NCI-H82 (cell line): Measurements from ENCODE around the gene GRPEL2.
A peak's percentile ranks its signal among the peaks of the same experiment; 100 is the strongest.

Experiments
- DNase-seq: peaks from one replicate; lab custom pipeline; 2025; lab: John Stamatoyannopoulos, UW

The GRPEL2 gene

GRCh38 chr5:149319174-149319573 is 26.1 kb upstream of the GRPEL2 start:
- DNase-seq: no peak

GRCh38 chr5:149320791-149321330 is 24.4 kb upstream of the GRPEL2 start:
- peak; percentile 94 for DNase-seq

- no peak for DNase-seq
Observed at GRCh38 chr5:149322518-149322917, 22.8 kb upstream of the GRPEL2 start.

GRCh38 chr5:149323210-149323609 is 22.1 kb upstream of the GRPEL2 start:
- no peak for DNase-seq

- DNase-seq: no peak
Observed at GRCh38 chr5:149323621-149324205, 21.6 kb upstream of the GRPEL2 start.

- no peak for DNase-seq
Observed at GRCh38 chr5:149324641-149325040, 20.7 kb upstream of the GRPEL2 start.

- DNase-seq: no peak
Observed at GRCh38 chr5:149325166-149325735, 20.0 kb upstream of the GRPEL2 start.

GRCh38 chr5:149325894-149326293 is 19.4 kb upstream of the GRPEL2 start:
- no peak for DNase-seq

- DNase-seq: peak; percentile 97
Observed at GRCh38 chr5:149326611-149327010, 18.7 kb upstream of the GRPEL2 start.

- no peak for DNase-seq
Observed at GRCh38 chr5:149328177-149328576, 17.1 kb upstream of the GRPEL2 start.

GRCh38 chr5:149333711-149334443 is 11.4 kb upstream of the GRPEL2 start:
- no peak for DNase-seq

GRCh38 chr5:149337736-149338135 is 7.6 kb upstream of the GRPEL2 start:
- peak; percentile 66 for DNase-seq

- no peak for DNase-seq
Observed at GRCh38 chr5:149338364-149338763, 6.9 kb upstream of the GRPEL2 start.

- DNase-seq: no peak
Observed at GRCh38 chr5:149340920-149341319, 4.4 kb upstream of the GRPEL2 start.

GRCh38 chr5:149341876-149342275 is 3.4 kb upstream of the GRPEL2 start:
- peak; percentile 22 for DNase-seq

- DNase-seq: no peak
Observed at GRCh38 chr5:149344151-149344550, 1.1 kb upstream of the GRPEL2 start.

GRCh38 chr5:149345892-149346222 is 558 bp downstream of the GRPEL2 start:
- DNase-seq: peak; percentile 42

- no peak for DNase-seq
Observed at GRCh38 chr5:149348518-149348917, 3.2 kb downstream of the GRPEL2 start.

- no peak for DNase-seq
Observed at GRCh38 chr5:149349382-149349781, 4.1 kb downstream of the GRPEL2 start.

- no peak for DNase-seq
Observed at GRCh38 chr5:149352169-149352568, 6.9 kb downstream of the GRPEL2 start.

GRCh38 chr5:149353911-149354310 is 8.6 kb downstream of the GRPEL2 start:
- DNase-seq: no peak

- DNase-seq: no peak
Observed at GRCh38 chr5:149355688-149356087, 10.4 kb downstream of the GRPEL2 start.

- no peak for DNase-seq
Observed at GRCh38 chr5:149356391-149356790, 11.1 kb downstream of the GRPEL2 start.
